Stimulated activated CD4-positive, alpha-beta T cell treated with anti-CD3 and anti-CD28 coated beads, Interleukin-2, amount 100 ng/mL, for 4 hours (primary cell): ENCODE results near the gene EFCC1.

Source experiments
- DNase-seq: peaks from one replicate; pipeline ENCODE4 v3.0.0-alpha.2; 2020; ENCODE audit warnings: low read depth

Gene EFCC1

DNA sequence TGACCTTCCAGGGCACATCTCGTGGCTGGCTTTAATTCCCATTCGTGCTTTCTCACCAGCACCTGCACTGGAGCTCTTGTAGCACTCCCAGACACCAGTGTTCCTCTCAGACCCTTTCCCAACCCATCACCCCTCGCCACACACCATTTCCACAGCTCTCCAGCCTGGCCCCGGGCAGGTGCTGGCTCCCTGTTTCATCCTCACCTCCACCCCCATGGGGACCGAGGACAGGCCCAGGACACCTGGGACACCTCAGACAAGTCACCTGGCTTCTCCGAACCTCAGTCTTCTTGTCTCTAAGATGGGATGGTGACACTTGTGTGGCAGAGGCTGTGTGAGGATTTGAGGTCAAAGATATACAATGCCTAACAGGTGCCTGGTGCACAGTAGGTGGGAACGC, 32.0 kb downstream of the EFCC1 start:
- no peak for DNase-seq

DNA sequence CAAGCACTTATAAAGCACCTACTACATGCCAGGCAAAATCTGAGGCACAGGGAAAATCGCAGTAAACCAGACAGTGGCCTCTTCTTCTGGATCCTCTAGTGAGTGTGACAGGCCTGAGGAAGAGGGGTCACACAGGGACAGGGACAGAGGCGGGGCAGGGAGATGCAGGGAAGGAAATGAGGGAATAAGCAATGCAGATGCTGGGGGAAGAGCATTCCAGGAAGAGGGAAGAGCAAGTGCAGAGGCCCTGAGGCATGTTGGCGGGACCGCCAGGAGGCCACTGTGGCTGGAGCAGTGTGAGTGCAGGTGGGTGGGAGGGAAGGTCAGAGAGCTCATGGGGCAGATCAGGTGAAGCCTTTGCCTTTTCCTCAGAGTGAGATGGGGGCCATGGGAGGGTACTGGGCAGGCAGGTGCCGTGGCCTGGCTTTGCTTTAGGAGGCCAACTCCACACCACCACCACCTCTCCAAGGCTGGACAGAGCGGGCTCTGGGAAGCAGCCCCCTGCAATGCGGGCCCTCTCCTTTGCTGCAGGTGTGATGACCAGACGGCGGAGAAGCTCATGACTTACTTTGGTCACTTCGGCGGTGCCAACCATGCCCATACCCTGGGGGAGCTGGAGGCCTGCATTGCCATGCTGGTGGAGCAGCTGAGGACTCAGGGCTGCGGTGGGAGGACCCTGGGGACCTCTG, 32.7 kb downstream of the EFCC1 start:
- no peak for DNase-seq

DNA sequence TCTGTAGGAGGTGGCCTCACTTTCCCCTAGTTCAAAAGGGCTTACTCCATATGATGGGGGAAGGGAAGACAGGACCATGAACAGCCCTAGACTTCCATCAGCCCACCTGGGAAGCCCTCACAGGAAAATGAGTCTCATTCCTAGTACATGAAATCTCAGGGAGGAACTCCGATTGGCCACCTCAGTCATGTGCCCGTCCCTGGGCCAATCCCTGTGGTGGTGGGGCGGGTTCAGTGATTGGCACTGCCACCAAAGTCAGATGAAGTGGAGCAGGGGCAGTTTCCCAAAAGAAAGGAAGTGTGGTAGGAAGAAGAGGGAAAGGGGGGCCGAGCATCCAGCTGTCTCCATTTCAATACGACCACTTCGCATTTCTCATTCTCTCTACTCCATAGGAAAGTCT, 33.5 kb downstream of the EFCC1 start:
- DNase-seq: no peak

DNA sequence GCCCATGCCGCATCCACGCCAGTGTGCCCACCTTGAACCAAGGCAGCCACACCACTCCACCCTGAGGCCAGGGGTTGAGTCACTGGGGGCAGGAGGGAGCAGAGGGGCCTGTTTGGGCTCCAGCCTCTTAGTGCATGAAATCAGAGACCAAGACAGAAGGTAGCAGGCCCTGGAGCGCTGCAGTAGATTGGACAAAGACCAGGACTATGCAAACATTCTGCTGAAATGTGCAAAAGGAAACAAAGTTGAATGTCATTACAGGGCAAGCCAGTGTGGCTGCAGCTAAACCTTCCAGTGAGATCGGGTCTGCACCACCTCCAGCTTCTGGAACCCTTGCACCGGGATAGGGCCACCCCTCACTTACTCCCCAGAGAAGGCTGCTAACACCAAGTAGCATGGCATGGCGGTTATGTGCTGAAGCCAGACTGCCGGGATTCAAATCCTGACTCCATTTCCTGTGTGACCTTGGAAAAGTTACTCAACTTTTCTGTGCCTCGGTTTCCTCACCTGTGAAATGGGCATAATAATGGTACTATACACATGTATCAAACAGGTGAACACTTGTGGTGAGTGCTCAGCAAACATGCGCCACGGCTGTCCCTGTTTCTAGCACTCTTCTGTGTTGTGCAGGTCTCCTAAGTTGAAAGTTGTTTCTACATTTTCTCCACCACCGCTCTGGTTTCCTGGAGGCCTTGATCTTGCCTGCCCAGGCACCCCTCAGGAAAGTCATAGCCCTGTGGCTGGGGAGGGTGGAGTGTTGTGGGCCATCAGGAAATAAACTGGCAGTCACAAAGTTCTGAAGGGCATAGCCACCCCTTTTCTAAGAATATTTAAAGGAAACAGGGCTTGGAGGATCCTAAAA, 34.5 kb downstream of the EFCC1 start:
- DNase-seq: no peak

- DNase-seq: no peak
These were observed 35.4 kb downstream of the EFCC1 start for GRCh38 chr3:129036222-129037092.

DNA sequence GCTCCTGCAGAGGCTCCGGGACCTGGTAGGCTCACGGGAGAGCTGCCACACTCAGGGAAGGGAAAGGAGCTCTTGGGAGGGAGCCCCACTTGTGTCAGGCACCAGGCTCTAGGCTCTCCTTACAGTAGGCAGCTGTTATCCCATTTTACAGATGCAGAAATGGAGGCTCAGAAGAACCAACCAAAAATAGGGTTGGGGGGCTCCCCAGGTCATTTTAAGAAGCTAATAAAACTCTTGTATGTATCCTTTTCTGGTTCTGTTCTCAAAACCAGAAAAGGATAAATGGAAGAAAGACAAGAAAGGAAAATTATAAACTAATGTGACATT, 36.0 kb downstream of the EFCC1 start:
- DNase-seq: no peak

DNA sequence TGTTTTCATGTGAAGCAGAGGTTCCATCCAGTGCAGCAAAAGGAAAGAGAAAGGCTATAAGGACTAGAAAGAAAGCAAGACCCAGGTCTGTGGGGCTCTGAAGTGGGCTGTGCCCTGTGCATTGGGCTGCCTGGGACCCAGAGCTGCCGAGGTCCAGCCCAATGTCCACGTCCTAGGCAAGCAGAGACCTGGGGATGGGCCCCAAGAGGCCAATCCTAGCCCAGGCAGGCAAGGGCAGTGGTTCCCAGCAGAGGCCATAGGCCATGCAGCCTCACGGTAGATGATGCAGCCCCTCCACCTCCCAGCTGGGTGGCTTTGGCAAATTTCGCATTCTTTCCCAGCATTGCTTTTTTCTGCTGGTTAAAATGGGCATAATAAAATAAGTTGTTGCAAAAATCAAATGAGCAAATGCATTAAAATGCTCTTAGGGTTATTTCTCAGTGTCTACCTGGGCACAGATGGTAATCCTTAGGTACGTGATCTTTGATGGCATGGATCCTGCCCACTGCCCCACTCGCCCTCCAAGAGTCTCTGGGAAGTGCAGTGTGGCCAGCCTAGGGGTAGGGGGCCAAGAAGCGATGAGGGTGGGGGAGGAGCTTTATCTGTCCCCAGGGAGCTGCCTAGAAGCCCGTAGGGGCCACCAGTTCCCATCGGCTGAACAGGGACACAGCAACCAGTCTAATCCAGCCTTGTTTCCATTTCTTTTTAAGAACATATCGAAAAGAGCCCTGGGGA, 37.2 kb downstream of the EFCC1 start:
- no peak for DNase-seq

GRCh38 chr3:129039271-129040038, 38.4 kb downstream of the EFCC1 start:
- no peak for DNase-seq

DNA sequence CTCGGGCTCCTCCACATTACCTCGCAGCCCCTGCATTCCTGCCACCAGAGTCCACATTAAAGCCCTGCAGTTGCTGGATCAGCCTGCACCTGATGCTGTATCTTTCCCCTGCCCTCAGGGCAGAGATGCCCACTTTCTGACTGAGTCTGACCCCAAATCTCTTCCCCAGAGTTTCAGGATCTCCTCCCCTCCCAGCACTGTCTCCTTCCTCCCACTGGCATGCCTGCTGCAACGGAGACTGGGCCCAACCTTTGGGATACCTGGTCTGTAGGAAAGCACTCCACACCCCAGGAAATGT, 38.9 kb downstream of the EFCC1 start:
- DNase-seq: no peak

DNA sequence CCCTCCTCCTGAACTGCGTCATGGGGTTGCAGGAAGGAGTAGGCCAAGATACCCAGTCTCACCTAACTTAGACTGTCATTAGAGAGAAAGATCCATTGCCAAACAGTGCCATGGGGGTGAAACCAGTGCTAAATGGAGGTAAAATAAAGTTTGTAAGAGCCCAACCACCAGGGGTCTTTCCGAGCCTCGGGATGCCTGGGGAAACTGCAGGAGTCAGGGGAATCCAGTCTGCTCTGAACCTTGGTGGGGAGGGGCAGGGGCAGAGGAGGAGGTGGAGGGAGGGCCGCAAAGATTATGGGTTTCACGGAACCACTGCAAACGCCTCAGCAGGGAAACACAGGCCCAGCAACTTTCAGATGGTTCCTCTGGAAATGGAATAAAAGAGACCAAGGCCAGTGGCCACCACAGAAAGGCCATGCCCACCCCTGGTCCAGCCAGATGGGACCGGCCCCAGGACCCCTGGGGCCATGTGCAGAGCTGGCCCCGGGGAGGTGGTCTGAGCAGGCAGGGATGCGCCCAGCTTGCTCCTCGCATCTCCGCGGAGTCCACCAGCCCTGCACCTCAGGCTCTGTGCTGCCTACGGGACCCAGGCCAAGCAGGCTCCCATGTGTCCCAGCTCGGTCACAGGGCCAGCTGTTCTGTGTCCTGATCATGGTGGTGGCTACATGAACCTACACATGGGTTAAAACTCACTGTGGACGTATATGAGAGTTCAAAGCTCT, 39.6 kb downstream of the EFCC1 start:
- no peak for DNase-seq

GRCh38 chr3:129045675-129046036, 44.6 kb downstream of the EFCC1 start:
- DNase-seq: no peak

DNA sequence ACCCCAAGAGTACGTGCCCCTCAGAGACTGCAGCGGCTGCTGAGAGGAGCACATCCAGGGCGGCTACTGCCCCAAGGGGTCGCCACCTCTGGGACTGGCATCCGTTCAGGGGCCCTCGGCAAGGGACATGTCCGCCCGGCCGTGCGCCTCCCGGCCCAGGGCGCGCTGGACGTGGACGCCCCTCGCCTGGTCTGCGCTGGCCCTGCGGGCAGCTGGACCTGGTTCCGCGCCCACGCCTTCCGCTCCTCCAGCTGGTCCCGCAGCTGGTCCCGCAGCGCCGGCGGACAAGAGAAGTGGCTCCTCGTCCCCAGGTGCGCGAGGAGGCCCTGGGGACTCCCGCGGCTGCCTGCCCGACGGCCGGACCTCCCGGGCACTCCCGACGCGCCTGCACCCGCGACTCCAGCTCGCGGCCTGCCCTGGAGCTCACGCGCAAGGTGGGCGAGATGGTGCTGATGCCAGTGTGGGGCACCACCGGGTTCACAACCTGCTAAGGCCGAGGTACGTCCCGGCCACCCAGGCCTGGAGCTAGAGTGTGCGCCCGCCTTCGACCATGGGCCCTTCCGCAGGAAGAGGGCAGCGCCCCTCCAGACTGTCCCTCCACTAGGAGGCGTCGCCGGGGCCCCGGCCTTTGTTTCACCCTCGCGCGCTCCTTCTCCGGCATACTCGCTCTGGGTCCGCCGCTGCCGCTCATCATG, 45.1 kb downstream of the EFCC1 start:
- DNase-seq: no peak

DNA sequence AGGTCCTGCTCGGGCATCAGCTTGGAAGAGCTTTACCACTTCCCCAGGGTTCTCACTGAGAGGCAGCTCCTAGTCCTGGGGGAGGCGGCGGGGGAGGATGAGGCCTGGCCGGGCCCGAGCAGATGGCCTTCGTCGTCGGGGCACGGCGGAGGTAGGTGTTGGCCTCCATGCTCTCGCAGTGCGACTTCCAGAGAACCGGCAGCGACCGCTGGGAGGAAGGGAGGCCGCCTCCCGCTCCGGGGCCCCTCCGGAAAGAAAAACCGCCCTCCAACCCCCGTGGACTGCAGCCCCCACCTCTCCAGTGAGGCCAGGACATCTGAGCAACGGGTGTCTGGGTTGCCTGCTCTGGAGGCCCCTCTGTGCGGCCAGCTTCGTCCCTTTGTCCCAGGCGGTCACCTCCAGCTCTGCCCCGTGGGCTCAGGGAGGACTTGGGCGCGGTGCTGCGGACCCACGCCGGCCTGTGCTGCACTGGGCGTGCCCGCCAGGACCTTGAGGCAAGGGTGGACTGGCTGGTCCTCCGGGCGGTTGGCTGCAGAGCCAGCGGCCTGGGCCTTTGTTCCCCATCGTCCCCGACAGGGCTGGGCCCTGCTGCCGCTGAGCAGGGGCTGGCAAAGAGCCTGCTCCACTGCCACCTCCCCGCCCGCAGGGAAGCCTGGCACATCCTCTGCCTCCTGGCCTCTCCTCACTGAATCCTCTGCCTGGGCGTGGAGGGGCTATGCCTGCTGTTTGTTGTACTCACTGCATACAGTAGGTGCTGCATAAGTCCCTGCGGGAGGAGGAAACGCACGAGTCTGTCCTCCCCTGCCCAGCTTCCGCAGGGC, 45.8 kb downstream of the EFCC1 start:
- no peak for DNase-seq

GRCh38 chr3:129047553-129047839, 46.4 kb downstream of the EFCC1 start:
- DNase-seq: no peak

DNA sequence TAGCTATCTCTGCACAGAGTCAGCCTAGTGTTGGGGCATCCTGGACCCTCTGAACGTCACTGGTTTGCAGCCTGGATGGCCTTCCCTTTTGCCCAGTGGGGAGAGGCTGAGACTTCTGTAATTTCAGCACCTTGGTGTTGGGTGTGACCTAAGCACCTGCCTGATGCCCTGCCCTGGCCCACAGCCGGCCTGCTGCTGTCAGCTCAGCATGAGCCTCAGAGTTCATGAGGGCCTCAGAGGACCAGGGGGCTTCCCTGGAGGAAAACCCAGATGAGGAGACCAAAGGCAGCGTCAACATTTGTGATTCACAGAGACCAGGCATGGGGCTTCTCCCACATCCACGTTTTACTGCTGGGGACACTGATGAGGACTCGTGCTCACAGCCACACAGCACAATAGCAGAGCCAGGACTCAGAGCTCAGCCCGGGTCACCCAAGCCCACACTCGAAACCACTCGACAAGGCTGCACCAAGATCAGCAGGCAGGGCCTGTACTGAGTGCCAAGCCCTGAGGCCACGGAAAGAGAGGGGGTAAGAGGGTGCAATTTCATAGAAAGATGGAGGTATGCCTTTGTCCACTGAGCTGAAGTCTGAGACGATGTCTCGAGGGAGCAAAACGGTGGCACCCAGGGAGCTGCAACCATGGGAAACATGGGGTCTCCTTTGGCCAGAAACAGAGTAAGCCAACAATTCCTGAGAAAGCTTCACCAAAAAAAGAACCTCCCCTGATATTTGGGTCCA, 49.6 kb downstream of the EFCC1 start:
- no peak for DNase-seq

DNA sequence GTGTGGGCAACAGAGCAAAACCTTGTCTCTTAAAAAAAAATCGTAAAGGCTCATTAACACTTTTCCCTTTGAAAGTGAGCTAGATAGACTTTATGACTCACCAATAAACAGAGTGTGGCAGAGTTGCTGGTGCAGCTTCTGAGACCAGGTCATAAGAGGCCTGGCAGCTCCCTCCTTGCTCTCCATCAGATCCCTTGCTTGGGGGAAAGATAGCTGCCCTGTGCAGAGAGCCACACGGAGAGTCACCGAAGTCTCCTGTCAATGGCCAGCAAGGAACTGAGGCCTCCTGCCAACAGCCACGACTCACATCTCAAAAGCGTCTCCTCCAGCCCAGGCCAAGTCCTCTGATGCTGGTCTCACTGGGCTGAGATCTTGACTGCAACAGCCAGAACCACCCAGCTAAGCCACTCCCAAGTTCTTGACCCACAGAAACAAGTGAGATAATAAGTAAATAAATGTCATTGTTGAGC, 50.8 kb downstream of the EFCC1 start:
- DNase-seq: no peak

DNA sequence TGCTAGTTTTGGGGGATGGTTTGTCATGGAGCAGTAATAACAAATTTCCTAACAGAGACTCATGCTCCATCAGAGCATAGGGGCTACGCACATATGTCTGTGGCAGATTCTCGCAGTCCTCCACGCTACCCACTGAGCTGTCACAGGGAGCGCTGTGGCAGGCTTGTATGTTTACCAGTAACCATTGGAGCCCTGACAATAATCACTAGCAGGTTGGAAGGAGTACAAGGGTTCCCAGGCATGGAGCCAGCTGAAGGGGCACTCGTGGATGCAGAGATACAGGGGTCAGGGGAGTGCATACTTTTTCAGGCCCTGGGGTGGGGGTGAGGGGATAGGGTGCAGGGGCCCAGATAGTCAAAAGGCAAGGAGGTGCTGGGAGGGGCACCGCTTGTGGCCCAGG, 51.6 kb downstream of the EFCC1 start:
- DNase-seq: no peak

DNA sequence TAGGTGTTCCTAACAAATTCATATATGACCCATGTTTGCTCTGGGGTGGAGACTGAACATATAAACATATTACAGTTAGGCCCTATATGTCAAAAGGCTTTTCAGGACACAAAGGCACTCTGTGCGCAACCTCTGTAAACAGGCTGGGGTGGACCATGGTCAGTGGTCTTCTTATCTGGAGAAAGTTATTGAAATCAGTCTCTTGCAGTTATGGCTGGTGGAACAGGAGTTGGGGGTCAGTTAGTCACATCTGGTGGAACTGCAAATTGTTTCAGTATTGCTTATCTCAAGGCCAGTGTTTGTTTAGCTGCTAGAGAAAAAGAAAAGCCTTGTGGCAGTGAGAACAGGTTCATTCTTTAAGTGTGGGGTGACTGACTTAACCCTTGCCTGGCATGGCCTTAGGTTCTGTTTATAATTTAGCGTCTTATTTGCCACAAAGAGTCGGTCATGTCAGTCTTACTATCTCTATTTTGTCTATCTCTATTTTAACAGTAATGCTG, 53.6 kb downstream of the EFCC1 start:
- DNase-seq: no peak
